Left ventricle myocardium superior (tissue), 1 donor: Measurements from ENCODE around the gene UVSSA. TPM values are rescaled to one million over a fixed set of nuclear protein-coding genes. Genes with fewer than 3 reads are reported as not detected.

Source experiments
- total RNA-seq: library from RNA; stranded (reverse); fragmentation: NEBNext Ultra II Directional; extraction: Animal tissue kit (Norgen Biotek cat#: 25700); gene quantifications from one replicate; pipeline ENCODE4 v1.2.1, GENCODE V29; 2021
- donor health status: DM: no; HTN: yes; CAD: no; lungs with severe emphysema.

Gene UVSSA
- total RNA-seq, 1 donor from 2014 or later: 5.9 TPM

Other genes with a start within 250 kb of the UVSSA start
- 0.62 TPM for gene RNF212, start 233.6 kb upstream of the UVSSA start, total RNA-seq
- gene SPON2, start 174.6 kb upstream of the UVSSA start, total RNA-seq: 22.8 TPM
- gene CTBP1, start 98.1 kb upstream of the UVSSA start, total RNA-seq: 133 TPM
- 49.6 TPM for gene MAEA, start 57.3 kb upstream of the UVSSA start, total RNA-seq
- not detected for gene NKX1-1, start 59.2 kb downstream of the UVSSA start, total RNA-seq